GOT3 (cell line): ENCODE results near the gene TMA7B.

Experiments used
- DNase-seq: peaks from one replicate; lab custom pipeline; 2025; ENCODE audit warnings: mixed read lengths; lab: John Stamatoyannopoulos, UW

TMA7B gene

DNA sequence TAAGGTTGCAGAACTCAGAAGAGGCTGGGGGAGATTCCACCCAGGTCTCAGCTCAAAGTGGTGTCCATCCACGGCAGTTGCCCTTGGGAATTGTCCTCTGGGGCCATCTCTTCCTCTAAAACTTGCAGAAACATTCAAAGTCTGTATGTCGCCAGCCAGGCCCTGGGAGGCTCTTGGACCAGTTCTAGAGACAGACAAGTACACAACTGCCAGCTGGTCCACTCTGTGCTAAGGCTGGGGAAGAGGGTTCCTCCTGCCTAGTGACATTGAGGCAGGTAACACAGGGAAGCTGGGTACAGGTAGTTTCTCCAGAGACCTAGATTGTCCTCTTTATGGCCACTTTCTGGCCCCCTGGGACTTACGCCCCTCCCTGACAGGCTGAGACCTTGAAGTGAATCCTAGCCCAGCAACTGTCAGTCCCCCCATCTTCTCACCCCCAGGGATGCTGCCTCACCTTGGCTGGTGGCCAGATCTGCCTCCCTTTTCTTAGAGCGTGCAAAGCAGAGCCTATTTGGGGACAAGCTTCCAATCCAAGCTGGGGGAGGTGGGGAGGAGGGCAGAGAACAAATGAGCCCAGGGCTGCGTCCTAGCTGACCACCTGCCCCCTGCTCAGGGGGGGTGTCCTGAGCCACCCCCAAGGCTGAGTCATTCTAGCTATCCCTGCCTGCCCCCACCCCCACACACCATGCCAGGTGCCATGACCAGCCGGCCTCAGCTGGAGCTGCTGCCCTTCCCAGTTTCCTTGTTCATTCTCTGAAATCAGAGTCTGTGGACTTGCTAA lies 42.9 kb downstream of the TMA7B start:
- DNase-seq: no peak

DNA sequence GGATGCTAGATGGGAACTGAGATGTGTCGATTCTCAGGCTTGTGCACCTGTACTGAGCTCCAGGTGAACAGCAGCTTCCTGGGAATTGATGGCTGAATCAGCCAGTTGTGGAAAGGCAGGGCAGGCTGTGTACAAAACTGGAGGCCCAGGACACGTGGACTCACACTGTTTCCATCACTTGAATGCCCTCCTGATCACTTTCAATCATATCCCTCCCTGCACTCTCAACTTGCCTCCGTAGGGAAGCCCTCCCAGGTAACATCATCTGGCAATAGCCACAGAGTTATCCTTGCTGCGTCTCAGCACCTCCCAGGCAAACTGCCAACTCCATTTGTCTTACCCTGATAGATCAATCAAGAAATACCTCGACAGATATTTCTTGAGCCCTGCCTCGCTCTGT lies 44.6 kb downstream of the TMA7B start:
- no peak for DNase-seq

DNA sequence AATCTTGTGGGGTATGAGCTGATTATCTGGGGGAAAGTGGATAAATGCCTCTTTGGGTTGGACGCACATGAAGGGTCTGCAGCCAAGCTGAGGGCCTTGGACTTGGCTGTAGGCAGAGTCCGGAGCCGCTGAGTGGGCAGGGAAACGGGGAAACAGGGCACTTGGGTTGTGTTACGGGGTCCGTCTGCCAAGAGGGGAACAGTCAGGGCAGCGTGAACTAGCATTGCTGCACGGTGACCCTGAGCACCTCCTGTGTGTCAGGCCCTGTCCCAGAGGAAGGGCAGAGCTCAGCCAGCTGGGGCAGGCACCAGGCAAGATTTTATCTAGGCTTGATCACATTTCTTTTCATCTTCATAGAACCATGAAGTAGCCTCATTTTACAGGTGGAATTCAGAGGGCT lies 46.4 kb downstream of the TMA7B start:
- DNase-seq: no peak

DNA sequence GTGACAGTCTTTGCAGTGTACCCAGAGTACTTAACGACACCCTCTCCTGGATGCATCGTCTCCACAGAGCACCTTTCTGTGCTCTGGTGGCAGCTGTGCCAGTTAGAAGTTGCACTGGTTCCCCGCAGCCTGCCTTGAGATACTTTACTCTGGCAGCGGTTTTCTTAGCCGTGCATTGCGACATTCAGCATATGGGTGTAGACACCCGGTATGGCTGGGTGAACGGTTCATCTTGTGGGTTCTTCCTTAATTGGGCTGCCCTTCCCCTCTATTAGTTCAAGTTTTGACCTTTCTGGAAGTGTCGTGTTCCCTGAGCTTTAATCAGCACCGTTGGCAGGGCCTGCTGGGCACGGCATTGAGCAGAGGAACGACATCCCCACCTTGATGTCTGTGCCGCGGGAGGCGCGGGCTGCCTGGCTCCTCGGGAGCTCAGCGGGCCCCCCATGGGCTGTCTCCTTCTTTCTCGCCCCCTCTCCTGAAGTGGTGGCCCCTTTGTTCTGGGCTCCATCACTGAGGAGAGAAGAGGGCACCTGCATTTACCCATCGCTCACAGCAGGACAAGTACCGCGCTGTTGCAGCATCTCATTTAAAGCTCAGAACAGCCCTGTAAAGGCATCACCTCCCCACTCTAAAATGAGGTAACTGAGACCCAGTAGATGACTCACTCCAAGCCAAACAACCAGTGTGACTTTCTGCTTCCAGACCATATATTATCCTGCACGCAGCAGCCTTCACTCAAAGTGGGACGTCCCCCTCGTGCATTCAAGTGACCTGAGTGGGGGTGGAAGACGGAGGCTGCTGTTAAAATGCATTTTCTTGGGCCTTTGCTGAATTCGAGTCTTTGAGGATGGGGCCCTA lies 47.9 kb downstream of the TMA7B start:
- no peak for DNase-seq

DNA sequence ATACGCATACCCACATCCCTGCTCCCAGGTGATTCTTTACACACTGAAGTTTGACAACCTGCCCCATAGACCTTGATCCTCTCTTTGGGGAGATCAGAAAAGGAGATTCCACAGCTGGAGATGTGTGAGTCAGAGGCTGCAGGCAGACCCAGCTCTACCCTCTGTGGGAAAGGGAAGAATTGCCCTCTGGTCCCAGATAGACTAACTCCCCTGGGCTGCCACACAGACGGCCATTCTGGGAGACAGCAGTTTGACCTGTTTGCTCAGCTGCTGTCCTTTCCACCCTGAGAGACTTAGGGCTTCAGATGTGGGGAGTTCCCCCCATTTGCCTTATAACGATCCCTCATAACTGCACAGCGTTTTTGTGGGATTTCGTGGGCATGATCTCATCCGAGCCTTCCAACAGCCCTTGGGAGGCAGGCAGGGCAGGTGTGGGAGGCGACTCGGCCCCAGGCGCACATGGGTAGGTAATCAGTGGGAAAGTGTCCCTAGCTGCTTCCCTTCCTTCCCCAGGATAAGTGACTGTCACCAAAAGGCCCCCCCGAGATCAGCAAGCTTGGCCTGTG lies 48.6 kb downstream of the TMA7B start:
- DNase-seq: no peak

DNA sequence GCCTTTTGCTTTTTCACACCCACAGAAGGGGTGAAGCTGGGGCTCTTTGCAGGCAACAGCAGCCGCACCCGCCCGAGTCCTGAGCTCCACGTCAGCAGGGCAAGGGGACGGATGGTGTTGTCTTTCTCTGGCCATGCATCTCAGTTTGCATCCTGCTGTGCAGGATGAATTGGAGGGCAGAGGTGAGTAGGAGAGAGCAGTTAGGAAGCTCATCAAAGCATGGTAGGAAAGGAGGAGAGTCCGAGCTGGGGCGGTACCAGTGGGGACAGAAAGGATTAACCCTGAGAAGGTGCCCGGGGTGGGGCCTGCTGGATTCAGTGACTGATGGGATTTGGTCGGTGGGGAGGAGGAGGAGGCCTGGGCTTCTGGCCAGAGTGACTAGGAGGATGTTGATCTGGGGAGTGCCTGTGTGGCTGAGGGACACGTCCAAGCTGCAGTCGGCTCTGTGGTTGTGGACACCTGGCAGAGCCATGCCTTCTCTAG lies 49.1 kb downstream of the TMA7B start:
- DNase-seq: no peak

DNA sequence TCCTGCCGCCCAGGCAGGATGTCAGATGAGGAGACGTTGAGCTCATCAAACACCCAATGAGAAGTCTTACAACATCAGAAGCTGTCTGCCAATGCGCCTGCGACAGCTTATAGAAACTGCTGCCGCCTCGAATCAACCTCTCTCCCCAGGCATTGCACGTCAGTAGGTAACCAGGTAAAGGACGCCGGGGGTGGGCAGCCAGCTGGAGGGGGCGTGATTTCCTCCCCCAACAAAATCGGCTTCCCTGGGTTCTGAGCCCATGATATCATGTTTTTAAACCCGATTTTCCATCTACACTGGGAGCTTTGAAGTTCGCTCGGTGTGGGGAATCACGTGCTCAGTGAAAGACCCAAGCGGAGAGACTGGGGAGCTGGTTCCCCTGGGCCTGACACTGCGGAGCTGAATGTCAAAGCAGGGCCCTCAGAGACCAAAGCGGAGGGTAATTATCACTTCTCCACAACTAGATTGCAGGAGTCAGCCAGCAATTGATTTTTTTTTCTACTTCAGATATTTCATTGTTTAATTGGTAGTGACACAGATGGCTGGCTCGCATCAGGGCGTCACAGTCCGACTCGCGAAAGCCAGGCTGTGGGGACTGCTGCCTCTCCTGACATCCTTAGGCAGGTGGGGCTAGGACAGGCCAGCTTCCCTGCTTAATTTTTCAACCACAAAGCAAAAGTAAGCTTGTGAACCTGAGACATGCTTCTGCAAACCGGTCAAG lies 49.9 kb downstream of the TMA7B start:
- DNase-seq: no peak

DNA sequence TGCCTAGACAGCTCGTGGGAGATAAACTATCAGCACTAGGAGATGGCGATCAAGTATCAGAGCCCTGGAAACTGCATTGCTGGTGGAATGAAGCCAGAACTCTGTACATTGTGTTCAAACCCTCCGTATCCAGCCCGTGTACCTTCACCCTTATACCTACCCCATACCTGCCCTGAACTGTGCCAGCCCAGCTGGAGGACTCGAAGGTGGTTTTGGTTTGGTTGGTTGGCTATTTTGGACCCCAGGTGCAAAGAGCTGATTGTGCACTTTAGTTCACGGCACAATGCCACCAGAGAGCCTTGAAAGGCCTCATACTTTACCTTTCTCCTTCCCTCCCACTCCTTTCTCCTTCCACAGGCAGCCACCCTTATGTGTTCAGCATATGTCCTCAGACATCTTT lies 50.5 kb downstream of the TMA7B start:
- DNase-seq: no peak
